ENCODE data around the gene PHACTR3.

The PHACTR3 gene

GRCh38 chr20:59784365-59784764, 180.0 kb downstream of the PHACTR3 start:
- no peak for DNase-seq

- no peak for DNase-seq
These were observed 180.7 kb downstream of the PHACTR3 start for GRCh38 chr20:59784791-59785668.

GRCh38 chr20:59785669-59785959, 181.3 kb downstream of the PHACTR3 start:
- no peak for DNase-seq

- no peak for DNase-seq
These were observed 181.9 kb downstream of the PHACTR3 start for GRCh38 chr20:59785986-59786795.

- DNase-seq = no peak
These were observed 182.6 kb downstream of the PHACTR3 start for GRCh38 chr20:59786801-59787537.

GRCh38 chr20:59787538-59787890, 183.2 kb downstream of the PHACTR3 start:
- DNase-seq = no peak

GRCh38 chr20:59788196-59788735, 183.9 kb downstream of the PHACTR3 start:
- DNase-seq = no peak

- no peak for DNase-seq
These were observed 184.6 kb downstream of the PHACTR3 start for GRCh38 chr20:59788811-59789397.

- no peak for DNase-seq
These were observed 185.3 kb downstream of the PHACTR3 start for GRCh38 chr20:59789686-59790085.

GRCh38 chr20:59790346-59790745, 186.0 kb downstream of the PHACTR3 start:
- no peak for DNase-seq

GRCh38 chr20:59792300-59792699, 188.0 kb downstream of the PHACTR3 start:
- DNase-seq = no peak

GRCh38 chr20:59794555-59794954, 190.2 kb downstream of the PHACTR3 start:
- no peak for DNase-seq

GRCh38 chr20:59800309-59800708, 196.0 kb downstream of the PHACTR3 start:
- no peak for DNase-seq

- no peak for DNase-seq
These were observed 197.7 kb downstream of the PHACTR3 start for GRCh38 chr20:59802018-59802417.

- no peak for DNase-seq
These were observed 198.3 kb downstream of the PHACTR3 start for GRCh38 chr20:59802471-59803221.

GRCh38 chr20:59804347-59804746, 200.0 kb downstream of the PHACTR3 start:
- no peak for DNase-seq

GRCh38 chr20:59804871-59805665, 200.7 kb downstream of the PHACTR3 start:
- no peak for DNase-seq

GRCh38 chr20:59805786-59806577, 201.6 kb downstream of the PHACTR3 start:
- DNase-seq = no peak

- DNase-seq = no peak
These were observed 202.2 kb downstream of the PHACTR3 start for GRCh38 chr20:59806578-59806975.
